H7 (cell line): ENCODE results near the gene TAF1L. TPM values are rescaled to one million over a fixed set of nuclear protein-coding genes. Genes with fewer than 3 reads are reported as not detected.

Experiments used
- total RNA-seq: library from RNA; depleted of rRNA; stranded (reverse); fragments of >200 nt; shearing (Covaris generic); gene quantifications from 2 replicates; pipeline ENCODE4 v1.2.3, GENCODE V29; 2014; rRNA removed

Gene TAF1L
- total RNA-seq, 1 experiment from 2014 or later, result not detected

Other genes with a start within 250 kb of the TAF1L start
- gene RIGI, start 109.5 kb downstream of the TAF1L start, total RNA-seq, result 6.1 and 6.5 TPM in 2 replicates
- gene SMIM27, start 83.3 kb downstream of the TAF1L start, total RNA-seq, result 7.1 and 16.7 TPM in 2 replicates
- gene TOPORS, start 83.1 kb downstream of the TAF1L start, total RNA-seq, result 27.1 and 31.6 TPM in 2 replicates
- 48.4 and 77.1 TPM in 2 replicates for gene NDUFB6, start 62.5 kb downstream of the TAF1L start, total RNA-seq
- gene TMEM215, start 147.9 kb upstream of the TAF1L start, total RNA-seq, result 0.10 and 0.18 TPM in 2 replicates